Fibroblast of mammary gland (primary cell): ENCODE measurements around the gene SLC18A2.

Experiments
- DNase-seq: peaks from one replicate; pipeline ENCODE4 v3.0.0-alpha.2; 2010; ENCODE audit warnings: low read depth
- H3K4me3 ChIP-seq: 2 replicates; pipeline ENCODE4 v1.5.1; 2011; ENCODE audit warnings: low read depth, mild to moderate bottlenecking, low read length, moderate library complexity; ENCODE audit not compliant: control insufficient read depth
- TF ChIP-seq, protein P1 (sequence below): conservative IDR thresholded peaks from 2 replicates; pipeline ENCODE4 v1.5.1; 2011; ENCODE audit warnings: low read depth, low read length, inconsistent platforms; ENCODE audit not compliant: control insufficient read depth, insufficient read depth

Gene SLC18A2

DNA sequence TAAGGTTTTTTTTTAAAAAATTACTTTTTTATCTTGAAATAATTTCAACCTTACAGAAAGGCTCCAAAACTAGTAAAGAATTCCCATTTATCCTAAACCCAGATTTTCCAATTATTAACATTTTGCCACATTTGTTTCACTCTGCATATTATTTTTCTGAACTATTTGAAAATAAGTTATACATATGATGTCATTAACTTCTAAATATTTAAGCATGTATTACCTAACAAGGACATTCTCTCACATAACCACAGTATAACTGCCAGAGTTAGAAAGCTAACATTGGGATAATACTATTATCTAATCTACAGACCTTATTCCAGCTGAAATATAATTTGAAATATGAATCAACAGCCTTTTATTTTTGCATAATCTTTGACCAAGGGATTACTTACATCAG lies 65.8 kb downstream of the SLC18A2 start:
- DNase-seq, result no peak
- no peak overlapping the region for H3K4me3 ChIP-seq
- TF ChIP-seq, protein P1, sequence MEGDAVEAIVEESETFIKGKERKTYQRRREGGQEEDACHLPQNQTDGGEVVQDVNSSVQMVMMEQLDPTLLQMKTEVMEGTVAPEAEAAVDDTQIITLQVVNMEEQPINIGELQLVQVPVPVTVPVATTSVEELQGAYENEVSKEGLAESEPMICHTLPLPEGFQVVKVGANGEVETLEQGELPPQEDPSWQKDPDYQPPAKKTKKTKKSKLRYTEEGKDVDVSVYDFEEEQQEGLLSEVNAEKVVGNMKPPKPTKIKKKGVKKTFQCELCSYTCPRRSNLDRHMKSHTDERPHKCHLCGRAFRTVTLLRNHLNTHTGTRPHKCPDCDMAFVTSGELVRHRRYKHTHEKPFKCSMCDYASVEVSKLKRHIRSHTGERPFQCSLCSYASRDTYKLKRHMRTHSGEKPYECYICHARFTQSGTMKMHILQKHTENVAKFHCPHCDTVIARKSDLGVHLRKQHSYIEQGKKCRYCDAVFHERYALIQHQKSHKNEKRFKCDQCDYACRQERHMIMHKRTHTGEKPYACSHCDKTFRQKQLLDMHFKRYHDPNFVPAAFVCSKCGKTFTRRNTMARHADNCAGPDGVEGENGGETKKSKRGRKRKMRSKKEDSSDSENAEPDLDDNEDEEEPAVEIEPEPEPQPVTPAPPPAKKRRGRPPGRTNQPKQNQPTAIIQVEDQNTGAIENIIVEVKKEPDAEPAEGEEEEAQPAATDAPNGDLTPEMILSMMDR, result no peak

DNA sequence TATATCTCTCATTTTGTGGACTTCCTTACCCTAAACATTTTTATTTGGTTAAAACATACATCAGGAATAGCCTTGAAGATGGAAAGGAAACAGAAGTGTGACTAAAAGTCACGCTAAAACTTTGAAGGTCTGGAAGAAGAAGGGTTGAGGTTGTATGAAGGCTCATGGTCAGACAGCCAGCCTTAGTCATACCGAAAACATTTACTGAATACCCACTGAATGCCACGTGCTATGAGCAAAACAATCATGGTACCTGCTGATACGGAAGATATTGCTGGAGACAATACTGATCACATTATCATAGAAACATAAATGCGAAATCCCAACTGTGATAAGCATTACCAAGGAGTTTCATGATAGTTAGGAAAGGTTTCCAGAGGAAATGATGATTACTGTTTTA lies 70.3 kb downstream of the SLC18A2 start:
- no peak overlapping the region for H3K4me3 ChIP-seq
- no peak for DNase-seq
- TF ChIP-seq, protein P1, result no peak

DNA sequence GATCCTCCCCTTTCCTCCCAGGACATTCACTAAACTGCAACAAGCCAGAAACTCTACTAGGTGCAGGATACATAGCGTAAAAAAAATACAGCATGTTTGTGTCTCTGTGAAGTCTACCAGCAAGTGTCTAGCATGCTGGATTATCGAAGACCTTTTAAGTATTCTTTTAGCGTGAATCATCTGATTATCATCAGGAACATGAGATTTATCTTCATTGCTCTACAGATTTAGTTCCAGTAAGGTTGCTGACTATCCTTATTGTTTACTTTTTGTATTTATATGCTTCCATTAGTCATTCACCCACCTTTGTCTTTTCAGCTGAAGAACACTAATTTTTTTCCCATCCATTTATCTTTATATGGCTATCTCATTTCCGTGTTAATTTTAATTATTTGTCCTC lies 71.5 kb downstream of the SLC18A2 start:
- DNase-seq, result no peak
- TF ChIP-seq, protein P1, result no peak
- H3K4me3 ChIP-seq, result no peak overlapping the region

DNA sequence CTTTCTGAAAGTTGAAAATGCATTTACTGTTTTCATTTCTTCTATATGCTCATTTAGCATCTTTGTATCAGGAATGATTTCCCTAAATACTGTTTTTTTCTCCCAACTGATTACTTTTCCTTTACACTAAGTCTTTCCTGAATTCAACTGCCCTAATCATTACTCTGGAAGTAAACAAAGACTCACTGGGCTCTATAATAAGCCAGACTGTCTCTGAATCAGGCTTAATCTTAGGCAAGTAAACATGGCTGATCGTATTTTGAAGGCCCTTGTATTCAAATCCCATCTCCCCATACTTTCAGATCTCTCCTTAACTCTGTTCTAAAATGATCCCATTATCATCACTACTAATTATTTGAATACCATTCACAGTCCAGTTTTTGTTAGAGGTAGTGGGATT lies 72.7 kb downstream of the SLC18A2 start:
- TF ChIP-seq, protein P1, result no peak
- H3K4me3 ChIP-seq, result no peak overlapping the region
- no peak for DNase-seq

DNA sequence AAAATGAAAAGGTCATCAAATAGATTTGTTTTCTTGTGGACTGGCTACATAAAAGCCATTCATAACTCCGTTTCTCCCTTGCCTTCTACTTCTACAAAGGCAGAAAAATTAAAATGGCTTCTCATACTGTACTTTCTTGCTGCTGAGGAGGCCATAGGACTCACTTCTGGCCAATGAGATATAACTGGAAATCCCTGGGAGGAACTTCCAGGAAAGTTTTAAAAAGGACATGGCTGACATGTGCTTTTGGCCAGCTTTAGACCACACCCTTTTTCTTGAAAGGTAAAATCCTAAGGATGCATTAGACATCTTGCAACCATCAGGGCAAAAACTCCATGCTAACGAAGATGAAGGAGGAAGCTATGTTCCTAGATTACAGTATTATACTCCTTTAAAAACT lies 75.8 kb downstream of the SLC18A2 start:
- TF ChIP-seq, protein P1, result no peak
- no peak overlapping the region for H3K4me3 ChIP-seq

DNA sequence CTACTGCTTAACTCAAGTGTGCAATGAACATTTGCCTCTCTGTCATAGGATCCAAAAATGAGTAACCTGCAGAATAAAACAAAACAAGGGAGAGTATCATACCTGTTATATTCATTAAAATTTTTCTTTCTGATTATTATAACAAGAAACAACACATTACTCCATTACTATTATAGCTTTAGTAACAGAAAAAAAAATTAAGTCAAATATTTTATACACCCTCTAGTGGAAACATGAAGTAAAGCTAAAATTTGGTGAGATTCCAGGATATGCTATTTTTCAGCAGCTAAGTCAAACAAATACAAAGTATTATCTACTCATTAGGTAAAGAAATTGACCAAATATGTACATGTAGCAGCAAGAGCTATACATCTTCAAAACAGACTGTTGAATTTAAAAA lies 78.0 kb downstream of the SLC18A2 start:
- TF ChIP-seq, protein P1, result peak; percentile 40
- DNase-seq, result peak; percentile 22

More for the DNA sequence above, 75.8 kb downstream of the SLC18A2 start:
- no peak for DNase-seq

DNA sequence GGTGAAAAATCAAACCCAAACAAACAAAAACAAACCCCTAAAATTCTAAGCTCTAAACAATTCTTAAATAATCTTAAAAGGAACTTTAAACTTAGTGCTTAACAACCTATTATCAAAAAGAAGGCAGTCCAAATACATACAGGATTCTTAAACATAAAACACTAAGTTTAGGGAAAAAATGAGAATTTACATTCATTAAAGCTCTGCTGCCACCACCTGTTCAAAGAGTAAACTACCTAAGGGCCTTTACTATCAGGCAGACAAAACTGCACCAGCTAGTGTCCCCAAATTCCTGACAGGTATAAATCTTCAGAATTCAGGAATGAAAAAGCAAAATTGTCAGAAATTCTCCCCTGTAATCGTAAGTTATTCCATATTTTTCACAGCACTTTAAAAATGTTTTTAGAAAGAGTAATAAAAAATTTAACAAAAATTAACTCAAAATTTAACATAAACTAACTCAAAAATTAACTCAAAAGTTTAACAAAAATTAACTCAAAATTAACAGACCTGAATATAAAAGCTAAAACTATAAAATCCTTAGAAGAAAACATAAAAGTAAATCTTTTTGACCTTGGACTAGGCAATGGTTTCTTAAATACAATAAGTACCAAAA lies 79.2 kb downstream of the SLC18A2 start:
- DNase-seq, result peak; percentile 41
- TF ChIP-seq, protein P1, result peak; percentile 63
- no peak overlapping the region for H3K4me3 ChIP-seq

More for the DNA sequence above, 78.0 kb downstream of the SLC18A2 start:
- no peak overlapping the region for H3K4me3 ChIP-seq
